Measurements from ENCODE around the gene GOLGA7B. TPM values are rescaled to one million over a fixed set of nuclear protein-coding genes. Genes with fewer than 3 reads are reported as not detected.

GOLGA7B gene
- total RNA-seq, 1 donor from 2014 or later, result 0.08 TPM

DNA sequence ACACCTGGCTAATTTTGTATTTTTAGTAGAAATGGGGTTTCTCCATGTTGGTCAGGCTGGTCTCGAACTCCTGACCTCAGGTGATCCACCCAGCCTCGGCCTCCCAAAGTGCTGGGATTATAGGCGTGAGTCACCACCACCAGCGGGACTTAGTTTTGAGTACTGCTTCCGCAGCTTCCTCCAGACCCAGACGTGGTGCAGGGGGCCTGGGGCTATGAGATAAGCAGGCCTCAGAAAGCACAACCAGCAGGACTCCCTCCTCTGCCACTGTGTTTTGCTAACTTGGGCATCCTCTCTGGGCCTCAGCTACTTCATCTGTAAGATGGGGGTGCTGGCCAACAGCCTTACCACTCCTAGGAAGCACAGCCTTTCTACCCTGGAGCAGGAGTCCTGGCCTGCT is 37.8 kb downstream of the GOLGA7B start:
- no peak for ATAC-seq
- no peak for DNase-seq (ENCODE audit: missing footprints)
- intact Hi-C loops (cut with DNase I), result no loop called here

DNA sequence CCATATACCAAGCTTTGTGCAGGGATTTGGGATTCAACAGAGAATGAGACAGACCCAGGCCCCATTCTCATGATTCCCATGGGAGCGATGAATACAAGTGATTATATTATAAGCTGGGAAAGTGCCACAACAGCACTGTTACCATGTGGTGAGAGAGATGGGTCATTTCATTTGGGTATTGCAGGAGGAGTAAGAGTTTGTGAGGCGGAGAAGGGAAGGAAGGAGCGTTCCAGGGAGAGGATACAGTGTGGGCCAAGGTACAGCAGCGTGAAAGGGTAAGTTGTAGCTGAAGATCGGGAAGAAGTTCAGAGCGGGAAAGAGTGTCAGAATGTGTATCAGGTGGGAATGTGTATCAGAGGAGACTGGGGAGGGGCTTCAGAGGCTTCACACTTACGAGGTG is 38.5 kb downstream of the GOLGA7B start:
- no peak for DNase-seq (ENCODE audit: missing footprints)
- no peak for ATAC-seq
- intact Hi-C loops (cut with DNase I), result no loop called here

DNA sequence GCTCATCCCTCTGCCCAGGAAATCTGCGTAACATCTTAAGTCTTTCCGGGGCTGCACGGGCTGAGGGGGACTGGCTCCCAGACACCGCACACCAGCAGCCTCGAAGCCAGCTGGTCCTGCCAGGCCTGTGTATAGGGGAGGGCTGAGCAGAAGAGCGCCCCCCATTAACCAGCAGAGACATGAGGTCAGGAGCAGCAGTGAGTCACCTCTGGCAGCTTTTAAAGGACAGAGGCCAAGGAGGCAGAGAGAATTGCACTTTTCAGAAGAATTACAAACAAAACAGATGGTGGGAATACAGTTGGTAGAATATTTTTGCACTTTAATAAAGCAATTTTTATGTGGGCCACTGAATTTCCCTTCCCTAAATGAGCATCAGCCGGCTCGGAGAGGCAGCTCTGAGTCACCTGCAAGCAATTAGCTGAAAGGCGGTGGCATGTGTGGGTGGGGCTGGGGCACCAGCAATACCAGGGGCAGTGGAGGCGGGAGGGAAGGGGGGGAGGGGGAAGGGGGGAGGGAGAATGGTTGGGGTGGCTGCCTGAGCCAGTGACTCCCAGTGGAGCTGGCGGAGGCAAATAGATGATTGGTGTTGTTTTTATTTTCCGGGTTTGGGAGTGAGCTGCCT is 39.1 kb downstream of the GOLGA7B start:
- no peak for DNase-seq (ENCODE audit: missing footprints)
- ATAC-seq, result no peak
- intact Hi-C loops (cut with DNase I), result no loop called here

DNA sequence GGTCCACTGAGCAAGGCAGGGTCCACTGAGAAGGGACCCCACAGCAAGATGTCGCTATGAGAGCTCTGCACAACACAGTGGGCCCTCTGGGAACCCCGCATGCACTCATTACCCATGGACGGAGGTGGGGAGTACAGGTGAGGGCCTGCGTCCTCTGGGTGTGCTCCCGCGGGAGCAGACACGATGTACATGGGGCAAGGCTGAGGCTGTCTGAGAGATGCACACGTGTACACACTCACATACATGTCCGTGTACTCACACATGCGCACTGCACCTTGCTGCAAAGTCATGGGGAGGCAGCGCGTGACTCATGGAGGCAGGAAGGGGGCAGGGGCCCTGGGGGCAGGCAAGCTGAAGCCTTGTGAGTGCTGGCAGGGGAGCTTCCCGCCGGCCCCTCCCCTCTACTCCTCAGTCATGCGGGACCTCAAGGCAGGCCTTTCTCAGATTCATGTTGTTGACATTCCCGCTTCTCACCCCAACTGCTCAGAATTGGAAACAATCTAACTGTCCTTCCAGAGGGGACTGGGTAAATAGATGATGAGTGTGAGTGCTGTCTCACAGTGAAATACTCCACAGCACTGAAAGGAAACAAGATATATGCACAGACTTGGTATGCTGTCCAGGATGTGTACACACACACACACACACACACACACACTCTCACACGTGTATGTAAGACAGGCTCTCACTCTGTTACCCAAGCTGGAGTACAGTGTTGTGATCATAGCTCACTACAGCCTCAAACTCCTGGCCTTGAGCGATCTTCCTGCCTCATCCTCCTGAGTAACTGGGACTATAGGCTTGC is 40.0 kb downstream of the GOLGA7B start:
- no peak for ATAC-seq
- intact Hi-C loops (cut with DNase I), result no loop called here
- no peak for DNase-seq (ENCODE audit: missing footprints)

DNA sequence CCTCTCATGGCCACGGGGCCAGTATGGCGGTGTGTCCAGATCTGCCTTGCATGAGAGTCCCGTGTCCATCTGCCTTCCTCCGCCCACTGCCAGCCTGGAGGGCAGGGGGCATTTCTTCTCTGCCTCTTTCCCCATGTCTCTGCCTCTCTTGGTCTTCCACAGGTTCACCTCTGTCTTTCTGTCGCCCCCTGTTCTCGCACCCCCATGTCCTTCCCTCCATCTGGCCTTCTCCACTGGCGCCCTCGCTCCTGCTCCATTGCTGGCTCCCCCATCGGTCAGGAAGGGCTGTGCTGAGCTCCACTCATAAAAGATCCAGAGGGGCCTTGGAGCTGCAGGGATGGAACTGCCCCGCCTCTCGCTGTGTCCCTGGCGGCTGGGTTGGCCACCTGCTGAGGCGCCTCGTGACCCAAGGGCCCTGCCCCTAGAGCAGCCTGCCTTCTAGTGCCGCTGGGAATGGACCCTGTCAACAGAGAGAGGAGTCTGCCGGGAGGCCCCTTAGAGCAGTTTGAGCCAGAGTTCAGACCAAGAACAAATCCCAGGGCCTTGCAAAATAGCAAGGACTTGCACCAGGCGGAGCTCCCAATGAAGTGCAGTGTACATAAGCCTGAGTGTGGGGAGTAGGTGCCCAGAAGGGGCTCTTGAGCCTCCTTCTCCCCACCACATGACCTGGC is 42.0 kb downstream of the GOLGA7B start:
- no peak for DNase-seq (ENCODE audit: missing footprints)

DNA sequence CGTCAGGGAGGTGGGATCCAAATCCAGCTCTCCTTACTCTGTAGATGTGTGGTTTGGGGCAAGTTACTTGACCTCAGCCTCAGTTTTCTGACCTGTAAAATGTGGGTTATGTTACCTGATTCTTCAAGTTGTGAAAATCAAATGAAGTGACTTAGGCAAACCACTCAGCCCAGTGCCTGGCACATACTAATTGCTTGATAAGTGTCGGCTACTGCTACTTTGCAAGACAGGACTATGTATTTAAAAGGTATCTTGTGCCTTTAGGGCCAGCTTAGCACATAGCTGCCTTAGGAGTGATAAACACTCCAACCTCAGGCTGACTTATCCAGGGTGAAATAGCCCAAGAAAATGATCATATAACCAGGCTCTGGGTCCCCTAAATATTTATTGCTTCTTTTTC is 42.9 kb downstream of the GOLGA7B start:
- no peak for DNase-seq (ENCODE audit: missing footprints)
- no peak for ATAC-seq
- intact Hi-C loops (cut with DNase I), result no loop called here

More for the DNA sequence above, 42.0 kb downstream of the GOLGA7B start:
- intact Hi-C loops (cut with DNase I), result no loop called here
- ATAC-seq, result no peak

DNA sequence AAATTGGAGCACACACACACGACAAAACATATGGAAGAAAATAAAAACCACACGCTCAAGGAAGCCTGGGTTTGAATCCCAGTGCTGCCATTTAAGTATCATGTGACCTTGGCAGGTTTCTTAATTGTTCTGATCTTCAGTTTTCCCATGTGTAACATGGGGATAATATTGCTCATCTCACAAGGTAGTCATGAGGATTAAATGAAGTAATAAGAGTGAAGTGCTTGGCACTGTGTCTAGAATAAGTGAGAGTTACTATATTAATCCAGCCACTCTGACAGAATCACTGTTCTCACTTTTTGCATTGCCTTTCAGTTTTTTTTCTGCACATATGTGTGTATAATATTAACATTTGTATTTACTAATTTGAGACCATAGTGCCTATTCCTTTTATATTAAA is 43.3 kb downstream of the GOLGA7B start:
- no peak for DNase-seq (ENCODE audit: missing footprints)
- intact Hi-C loops (cut with DNase I), result no loop called here
- no peak for ATAC-seq

DNA sequence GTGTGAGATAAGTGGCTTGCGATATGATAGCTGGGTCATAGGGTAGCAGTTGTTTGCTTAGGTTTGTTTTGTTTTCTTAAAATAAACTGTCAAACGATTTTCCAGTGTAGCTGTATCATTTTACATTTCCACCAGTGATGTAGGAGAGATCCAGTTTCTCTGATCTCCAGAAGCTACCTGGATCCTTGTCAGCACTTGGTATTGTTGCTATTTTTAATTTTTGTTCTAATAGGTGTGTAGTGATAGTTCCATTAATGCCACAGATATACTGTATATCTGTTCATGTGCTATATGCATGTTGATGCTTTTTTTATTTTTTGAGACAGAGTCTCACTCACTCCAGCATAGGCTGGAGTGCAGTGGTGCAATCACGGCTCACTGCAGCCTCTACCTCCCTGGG is 44.4 kb downstream of the GOLGA7B start:
- intact Hi-C loops (cut with DNase I), result no loop called here
- DNase-seq (ENCODE audit: missing footprints) (no peak), ATAC-seq (no peak)

DNA sequence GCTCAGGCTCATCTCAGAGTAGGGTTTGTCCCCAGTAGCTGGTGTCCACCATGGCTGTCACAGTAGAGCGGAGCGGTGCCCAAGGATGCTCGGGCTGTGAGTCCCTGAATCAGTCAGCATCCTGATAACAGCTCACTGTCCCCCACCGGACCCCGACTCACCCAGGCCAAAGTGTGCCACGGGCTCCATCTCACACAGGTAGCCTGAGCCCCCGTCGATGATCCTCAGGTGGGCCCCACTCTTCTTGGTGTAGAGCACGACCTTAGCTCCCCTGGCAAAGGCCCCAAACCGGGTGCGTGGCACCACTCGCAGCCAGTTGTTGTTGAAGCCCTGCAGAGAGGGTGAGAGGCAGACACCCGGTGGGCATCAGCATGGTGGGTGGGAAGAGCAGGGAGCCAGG is 45.4 kb downstream of the GOLGA7B start:
- intact Hi-C loops (cut with DNase I), result no loop called here
- ATAC-seq, result no peak
- no peak for DNase-seq (ENCODE audit: missing footprints)

DNA sequence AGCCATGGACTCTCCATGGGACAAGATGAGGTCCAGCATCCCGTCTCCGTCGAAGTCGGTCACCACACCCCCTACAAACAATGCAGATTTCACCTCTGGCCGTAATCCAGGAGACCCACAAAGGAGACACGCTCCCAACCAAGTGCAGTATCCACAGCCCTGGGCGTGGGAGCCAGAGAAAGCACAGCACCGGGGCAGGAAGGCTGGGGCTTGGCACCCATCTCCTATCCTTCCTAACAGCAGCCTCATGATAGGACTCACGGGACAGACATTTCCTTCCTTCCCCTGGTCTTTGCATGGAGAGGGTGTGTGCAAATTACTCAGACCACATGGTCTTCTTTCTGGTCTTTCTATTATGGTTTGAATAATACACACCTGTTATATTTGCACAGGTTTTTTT is 46.3 kb downstream of the GOLGA7B start:
- intact Hi-C loops (cut with DNase I), result no loop called here
- ATAC-seq (no peak), DNase-seq (ENCODE audit: missing footprints) (no peak)

DNA sequence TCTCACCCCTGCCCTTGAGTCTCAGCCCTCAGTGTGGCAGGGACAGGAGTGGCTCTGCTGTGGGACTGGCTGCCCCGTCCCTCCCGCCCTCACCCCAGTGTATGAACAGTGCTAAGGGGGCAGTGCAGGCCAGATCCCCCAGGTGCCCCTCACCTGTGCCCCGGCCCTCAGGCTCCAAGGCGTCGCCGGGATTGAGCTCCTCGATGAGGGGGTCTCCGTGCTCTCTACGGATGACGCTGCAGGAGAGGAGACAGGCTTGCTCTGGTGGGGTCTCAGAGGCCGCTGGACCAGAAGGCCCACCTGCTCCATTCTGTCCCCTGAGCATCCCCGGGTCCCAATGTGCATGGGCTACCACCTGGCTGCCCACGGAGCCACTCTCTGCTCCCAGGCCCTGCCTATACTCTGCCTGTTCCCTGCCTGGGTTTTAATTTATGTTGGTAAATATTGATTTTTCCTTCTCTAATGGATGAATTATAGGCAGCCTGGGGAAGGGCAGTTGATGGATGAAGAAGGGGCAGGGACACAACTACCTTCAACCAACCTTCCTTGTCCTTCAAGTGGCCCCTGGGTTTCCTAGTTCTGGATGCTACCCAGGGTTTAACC is 47.2 kb downstream of the GOLGA7B start:
- no peak for DNase-seq (ENCODE audit: missing footprints)
- intact Hi-C loops (cut with DNase I), result no loop called here
- peak; percentile 7 for ATAC-seq

DNA sequence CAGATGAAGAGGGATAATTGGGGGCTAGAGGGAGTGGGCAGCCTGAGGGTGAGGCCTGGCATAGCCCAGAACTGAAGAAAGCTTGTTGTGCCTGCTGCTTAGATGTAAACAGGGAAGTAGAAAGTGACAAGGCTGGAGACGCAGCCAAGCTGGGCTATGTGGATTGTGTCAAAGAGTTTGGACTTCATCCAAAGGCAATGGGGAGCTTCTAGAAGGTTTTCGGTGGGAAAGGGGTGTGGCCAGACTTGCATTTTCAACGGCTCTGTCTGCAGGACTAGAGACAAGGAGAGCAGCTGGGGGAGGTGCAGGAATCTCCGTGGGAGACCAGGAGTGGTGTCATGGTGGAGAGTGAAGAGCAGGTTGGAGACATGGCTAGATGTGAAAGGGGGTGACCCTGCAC is 48.8 kb downstream of the GOLGA7B start:
- no peak for DNase-seq (ENCODE audit: missing footprints)
- no peak for ATAC-seq
- intact Hi-C loops (cut with DNase I), result no loop called here

DNA sequence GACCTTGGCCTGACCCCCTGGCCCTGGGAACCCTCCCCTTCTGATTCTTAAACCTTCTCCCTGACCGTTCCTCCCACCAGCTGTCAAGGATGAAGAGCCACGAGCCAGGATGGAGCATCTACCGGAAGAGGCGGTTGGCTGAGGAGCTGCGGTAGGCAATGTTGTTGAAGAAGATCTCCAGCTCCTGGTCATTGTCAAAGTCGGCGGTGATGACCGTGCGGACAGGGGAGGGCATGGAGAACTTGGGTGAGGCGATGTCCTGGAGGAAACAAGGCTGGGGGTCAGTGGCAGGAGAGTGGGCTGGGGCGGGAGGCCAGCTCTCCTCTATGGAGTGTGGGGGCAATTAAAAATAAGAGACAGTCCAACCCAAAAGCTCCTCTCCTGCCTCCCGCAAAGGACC is 51.7 kb downstream of the GOLGA7B start:
- ATAC-seq (no peak), DNase-seq (ENCODE audit: missing footprints) (peak; percentile 25)
- intact Hi-C loops (cut with DNase I), result no loop called here

DNA sequence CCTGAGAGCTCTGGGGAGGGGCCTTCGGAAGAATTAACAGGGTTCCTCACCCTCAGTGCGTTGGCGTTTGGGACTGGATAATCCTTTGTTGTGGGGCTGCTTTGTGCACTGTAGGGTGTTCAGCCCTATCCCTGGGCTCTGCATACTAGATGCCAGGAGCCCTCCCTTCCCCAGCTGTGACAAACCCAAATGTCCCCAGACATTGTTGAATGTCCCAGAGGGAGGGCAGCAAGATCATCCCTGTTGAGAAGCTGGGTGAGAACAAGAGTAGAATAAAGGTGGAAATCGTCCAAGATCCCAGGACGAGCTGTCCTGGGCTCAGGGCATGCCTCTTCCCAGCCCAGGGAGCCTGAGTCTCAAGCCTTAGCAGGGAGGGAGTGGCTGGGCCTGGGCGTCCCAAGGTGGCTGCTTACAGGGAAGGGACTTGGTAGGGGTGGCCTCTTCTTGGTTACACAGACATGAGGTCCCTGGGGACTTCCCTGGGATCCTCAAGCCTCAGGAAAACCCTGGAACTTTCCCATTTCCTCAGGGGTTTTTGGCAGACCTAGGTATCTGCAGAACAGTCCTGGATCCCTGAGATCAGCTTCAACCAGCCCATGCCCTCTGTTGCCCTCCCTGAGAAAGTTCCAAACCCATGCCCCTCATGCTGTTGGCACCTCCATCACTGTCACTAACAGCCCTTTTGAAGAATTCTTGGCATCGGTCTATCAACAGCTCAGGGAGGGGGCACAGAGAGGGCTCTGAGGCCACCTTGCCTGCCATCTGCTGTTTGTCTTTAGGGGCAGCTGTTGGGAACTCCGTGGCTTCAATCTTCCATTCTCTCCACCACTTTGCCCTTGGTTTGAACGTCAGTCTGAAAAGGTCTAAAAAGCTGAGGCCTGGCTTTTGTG is 53.7 kb downstream of the GOLGA7B start:
- ATAC-seq (peak; percentile 48), DNase-seq (ENCODE audit: missing footprints) (no peak)
- intact Hi-C loops (cut with DNase I), result no loop called here

DNA sequence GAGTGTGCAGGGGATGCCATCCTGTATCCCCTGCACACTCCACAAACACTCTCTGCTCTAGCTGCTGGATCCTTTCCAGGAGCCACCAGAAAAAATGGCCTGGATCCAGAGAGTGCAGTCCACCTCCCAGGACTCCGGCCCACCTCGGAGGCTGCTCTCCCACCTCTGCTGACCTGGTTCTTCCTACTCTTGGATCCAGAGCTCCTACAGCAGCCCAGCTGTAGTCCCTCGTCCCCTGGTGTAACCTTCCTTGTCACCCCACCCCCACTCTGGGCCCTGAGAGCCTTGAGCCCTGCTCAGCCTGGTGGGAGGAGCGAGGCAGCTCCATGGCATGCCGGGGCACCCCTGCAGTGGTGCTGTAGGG is 54.4 kb downstream of the GOLGA7B start:
- ATAC-seq (peak; percentile 43), DNase-seq (ENCODE audit: missing footprints) (no peak)
- intact Hi-C loops (cut with DNase I), result no loop called here

DNA sequence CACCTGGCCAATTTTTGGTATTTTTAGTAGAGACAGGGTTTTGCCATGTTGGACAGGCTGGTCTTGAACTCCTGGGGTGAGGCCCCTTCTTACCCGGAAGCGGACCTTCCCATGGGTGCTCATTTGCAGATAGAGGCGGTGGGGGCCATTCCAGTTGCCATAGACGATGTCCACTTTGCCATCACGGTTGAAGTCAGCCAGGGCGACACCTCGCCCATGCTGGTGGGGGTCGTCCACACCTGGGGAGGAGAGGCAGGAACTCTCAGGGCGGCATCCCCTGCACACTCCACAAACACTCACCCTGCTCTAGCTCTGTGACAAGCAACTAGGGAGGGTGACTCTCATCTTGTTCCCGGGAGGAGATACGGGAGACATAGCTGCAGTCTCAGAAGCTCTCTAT is 54.9 kb downstream of the GOLGA7B start:
- ATAC-seq, result no peak
- intact Hi-C loops (cut with DNase I), result no loop called here

DNA sequence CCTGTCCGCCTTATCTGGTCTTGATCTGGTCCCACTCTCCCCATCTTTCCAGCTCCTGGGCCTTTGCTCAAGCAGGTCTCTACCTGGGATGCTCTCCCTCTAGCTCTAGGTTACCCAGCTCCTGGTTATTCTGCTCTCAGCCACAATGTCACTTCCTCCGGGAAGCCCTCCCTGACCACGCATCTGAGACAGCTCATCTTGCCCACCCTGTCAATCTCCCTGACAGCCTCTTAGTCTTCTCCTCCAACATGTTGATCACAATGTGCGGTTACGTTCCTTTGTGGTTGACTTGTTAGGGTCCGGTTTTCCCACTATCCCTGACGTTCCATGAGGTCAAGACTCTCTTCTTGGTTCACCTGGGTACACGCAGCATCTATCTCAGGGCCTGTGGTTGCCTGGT is 55.6 kb downstream of the GOLGA7B start:
- DNase-seq (ENCODE audit: missing footprints) (no peak), ATAC-seq (no peak)
- intact Hi-C loops (cut with DNase I), result no loop called here

More for the DNA sequence above, 54.9 kb downstream of the GOLGA7B start:
- no peak for DNase-seq (ENCODE audit: missing footprints)

DNA sequence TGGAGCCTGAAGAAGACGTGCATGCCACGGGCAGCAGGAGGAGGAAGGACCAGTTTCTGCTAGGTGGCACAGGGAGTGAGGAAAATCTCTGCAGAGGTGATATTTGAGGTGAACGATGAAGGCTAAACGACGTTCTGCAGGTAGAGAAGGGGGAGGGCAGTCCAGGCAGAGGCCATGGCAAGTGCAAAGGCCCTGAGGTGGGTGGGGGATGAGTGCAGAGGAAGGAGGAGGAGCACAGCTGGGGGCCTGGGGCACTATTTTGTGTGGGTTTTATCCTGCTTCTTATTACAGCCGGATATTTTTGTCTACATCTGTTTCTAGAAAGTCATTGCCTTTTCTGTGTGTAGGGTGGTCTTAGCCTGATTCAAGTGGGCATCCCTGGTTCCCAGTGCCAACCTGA is 57.6 kb downstream of the GOLGA7B start:
- intact Hi-C loops (cut with DNase I), result no loop called here

DNA sequence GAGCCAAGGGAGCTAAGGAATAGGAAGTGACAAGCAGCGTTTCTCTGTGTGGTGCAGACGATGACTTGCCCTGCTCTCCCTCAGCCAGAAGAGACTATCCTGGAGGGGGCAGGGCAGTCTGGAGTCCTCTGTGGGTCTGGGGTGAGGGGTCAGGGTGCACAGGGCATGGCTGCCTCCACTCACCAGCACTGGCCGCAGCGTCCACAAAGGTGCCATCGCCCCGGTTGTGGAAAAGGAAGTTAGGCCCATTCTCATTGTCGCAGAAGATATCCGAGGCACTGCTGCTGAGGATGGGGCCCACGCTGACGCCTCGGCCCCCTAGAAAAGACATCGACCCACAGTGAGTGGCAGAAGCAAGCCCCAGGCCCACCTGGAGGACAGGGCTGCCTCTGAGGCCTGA is 58.2 kb downstream of the GOLGA7B start:
- intact Hi-C loops (cut with DNase I), result no loop called here
- DNase-seq (ENCODE audit: missing footprints), result no peak
- no peak for ATAC-seq

More for the DNA sequence above, 57.6 kb downstream of the GOLGA7B start:
- ATAC-seq (no peak), DNase-seq (ENCODE audit: missing footprints) (peak; percentile 57)

Measured in Right ventricle myocardium inferior (tissue), 1 donor.